Peyer's patch (tissue), 4 donors: ENCODE measurements around the gene XPNPEP1.

Experiments
- CTCF ChIP-seq, 6 experiments: fragments of 450-650 bp in 4 of 6; fragments of 200-600 bp in 2 of 6; sonication (generic) in 1 of 6; IDR thresholded peaks; one replicate each; pipeline ENCODE4 v1.5.1; 2017 to 2019; ENCODE audit warnings: antibody characterized with exemption in 6 of 6, mild to moderate bottlenecking in 3 of 6, moderate library complexity in 1 of 6
- POLR2A ChIP-seq, 2 donors: fragments of 450-650 bp; IDR thresholded peaks; one replicate each; pipeline ENCODE4 v1.5.1; 2017; ENCODE audit warnings: antibody characterized with exemption in 2 of 2, mild to moderate bottlenecking in 2 of 2, moderate library complexity in 2 of 2

- no peak for TF ChIP-seq CTCF (IDR thresholded peaks at IDR 0.05)
- TF ChIP-seq POLR2A (IDR thresholded peaks at IDR 0.05) = no peak
Observed at GRCh38 chr10:109969760-109970346, 46.5 kb upstream of the XPNPEP1 start.
